Measurements from ENCODE around the gene GAS6.

Gene GAS6

DNA sequence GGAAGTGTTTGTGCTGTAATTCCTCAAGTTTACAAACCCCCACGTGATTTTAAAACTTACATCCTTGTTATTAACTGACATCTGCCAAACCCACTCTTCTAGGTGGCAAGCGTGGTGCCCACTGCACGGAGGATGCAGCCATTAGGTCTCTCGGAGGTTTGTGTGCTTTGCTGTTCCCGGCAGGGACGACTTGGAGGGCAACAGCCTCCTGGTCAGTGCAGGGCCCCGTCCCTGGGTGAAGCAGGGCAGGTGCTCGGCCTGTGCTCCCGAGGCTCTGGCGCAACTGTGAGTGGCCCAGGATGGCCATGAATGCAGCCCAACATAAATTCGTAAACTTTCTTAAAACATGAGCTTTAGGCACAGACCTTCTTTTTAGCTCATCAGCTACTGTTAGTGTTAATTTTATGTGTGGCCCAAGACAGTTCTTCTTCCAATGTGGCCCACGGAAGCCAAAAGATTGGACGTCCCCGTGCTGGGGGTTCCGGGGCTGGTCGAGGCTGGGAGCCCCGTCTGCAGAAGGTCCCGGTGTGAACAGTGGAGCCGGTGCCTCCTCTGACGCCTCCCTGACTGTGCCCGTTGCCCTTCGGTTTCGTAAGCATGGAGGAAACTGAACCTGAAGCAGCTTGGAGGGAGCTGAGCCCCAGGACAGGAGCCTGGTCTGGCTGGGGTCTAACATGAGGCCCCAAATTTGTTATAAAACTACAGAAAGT, 11.9 kb downstream of the GAS6 start:
- DNase-seq (ENCODE audit: low read depth), result no peak

GRCh38 chr13:113851480-113851803, 12.4 kb downstream of the GAS6 start:
- DNase-seq (ENCODE audit: low read depth), result no peak

DNA sequence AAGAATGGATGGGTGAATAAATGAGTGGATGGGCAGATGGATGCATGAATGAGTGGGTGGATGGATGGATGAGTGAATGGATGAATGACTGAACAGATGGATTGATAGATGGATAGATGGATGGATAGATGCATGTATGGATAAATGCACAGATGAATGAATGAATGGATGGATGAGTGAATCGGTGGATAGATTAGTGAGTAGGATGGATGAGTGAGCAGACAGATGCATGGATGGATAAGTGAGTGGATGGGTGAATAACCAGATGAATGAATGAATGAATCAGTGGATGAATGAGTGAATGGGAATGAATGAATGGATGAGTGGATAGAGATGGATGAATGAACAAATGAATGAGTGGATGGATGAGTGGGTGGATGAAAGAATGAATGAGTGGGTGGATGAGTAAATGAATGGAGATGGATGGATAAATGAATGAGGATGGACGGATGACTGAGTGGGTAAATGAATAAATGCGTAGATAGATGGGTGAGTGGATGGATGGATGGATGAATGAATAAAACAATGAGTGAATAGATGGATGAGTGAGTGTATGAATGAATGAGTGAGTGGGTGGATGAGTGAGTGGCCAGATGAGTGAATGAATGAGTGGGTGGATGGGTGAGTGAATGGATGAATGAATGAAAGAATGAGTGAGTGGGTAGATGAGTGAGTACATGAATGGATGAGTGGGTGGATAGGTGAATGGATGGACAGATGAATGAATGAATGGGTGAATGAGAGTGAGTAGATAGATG, 13.0 kb downstream of the GAS6 start:
- DNase-seq (ENCODE audit: low read depth), result no peak

GRCh38 chr13:113849981-113850721, 13.7 kb downstream of the GAS6 start:
- no peak for DNase-seq (ENCODE audit: low read depth)

- DNase-seq (ENCODE audit: low read depth), result no peak
These were observed 14.3 kb downstream of the GAS6 start for GRCh38 chr13:113849546-113849945.

- DNase-seq (ENCODE audit: low read depth), result no peak
These were observed 15.2 kb downstream of the GAS6 start for GRCh38 chr13:113848431-113849260.

DNA sequence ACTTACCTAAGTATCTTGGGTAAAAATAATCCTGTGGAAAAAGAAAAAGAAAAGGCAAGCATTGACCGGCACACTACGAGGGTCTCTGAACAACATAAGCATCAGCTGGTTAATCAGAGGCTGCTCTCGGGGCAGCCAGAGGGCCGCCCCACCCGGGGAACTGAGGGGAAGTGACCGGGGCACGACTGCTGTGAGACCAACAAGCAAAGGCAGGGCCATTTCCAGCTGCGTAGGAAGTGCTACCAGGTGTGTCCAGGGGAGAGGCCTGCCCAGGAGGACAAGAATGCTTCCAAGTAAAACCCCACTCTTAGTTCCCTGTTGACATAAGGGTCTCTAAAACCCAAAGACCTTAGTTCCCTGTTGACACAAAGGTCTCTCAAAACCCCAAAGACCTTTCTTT, 15.9 kb downstream of the GAS6 start:
- DNase-seq (ENCODE audit: low read depth), result no peak

GRCh38 chr13:113846636-113847318, 17.1 kb downstream of the GAS6 start:
- no peak for DNase-seq (ENCODE audit: low read depth)

DNA sequence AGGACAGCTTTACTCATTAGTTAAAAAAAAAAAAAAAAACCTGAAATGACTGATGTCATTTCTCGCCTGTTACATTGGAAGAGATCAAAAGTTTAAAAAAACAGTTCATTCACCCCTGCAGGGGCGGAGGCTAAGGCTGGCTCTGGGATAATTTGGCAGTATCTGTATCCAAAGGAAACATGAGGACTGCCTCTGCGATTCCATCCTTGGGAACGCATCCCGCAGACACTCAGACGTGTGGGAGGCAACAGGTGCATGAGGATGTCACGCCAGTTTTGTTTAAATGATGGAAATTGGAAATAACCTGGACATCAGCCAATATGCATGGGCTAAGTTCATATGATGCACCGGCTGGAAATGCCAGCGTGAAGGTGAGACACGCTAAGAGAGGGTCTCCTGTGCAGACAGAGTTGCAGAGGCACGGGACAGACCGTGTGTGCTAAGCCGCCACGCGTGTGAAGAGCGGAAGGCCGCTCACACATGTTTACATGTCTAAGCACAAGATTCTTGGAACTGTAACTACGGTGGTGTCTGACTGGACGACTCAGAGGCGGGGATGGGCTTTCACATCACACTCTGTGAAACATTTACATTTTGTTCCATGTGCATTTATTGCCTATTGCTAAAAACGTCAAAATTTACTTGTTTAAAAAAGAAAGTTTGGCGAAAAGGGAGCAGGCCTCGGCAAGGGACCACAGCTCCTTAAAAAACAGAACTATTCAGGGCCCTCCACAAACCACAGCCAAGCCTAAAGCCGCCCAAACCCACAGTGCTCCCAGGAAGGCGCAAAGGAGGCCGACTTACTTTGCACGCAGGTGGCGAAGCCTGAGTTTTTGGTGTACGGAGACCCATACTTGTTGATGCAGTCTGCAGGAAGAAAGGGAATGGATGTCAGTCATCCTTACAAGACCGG, 17.9 kb downstream of the GAS6 start:
- no peak for DNase-seq (ENCODE audit: low read depth)

DNA sequence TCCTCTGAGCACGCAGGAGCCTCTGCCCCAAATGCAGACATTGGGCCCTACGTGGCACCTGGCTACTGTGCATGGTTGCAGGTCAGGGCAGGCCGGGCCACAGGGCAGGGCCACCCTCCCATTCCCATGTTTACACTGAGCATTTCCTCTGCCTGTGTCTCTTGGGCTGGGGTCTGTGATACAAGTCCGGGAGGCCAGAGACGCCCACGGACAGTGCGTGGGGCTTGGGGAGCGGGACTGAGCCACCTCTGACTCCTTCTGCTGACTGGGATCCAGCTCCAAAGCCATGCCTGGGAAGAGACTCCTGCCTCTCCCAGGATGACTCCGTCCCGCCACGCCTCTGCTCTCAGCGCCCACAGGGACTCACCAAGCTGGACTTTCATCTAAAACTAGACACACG, 18.8 kb downstream of the GAS6 start:
- no peak for DNase-seq (ENCODE audit: low read depth)

GRCh38 chr13:113843864-113844556, 19.9 kb downstream of the GAS6 start:
- DNase-seq (ENCODE audit: low read depth), result no peak

DNA sequence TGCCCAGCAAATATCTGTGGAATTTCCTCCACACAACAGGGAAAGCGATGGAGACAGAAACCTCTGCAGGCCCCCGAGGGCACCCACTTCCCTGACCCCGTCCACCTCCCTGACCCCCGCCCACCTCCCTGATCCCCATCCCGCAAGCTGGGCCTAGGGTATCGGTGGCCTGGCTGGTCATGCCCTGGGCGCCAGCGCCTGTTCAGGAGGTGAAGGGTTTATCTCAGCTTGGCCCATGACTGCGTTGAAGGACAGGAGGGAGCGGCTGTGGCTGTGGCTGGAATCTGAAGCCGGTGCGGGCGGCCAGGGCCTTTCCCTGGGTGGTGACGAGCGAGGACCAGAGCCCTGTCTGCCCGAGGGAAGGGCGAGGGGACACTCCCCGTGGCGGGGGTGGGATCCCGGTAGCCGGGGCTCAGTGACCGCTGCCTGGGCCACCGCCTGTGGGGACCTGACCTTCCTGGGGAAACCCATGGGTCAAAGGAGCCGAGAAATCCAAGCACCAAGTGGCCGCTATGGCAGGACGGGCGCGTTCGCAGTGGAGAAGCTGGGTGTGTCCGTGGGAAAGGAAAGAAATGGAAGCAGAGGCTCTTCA, 20.7 kb downstream of the GAS6 start:
- DNase-seq (ENCODE audit: low read depth), result no peak

GRCh38 chr13:113842336-113843062, 21.4 kb downstream of the GAS6 start:
- DNase-seq (ENCODE audit: low read depth), result no peak

GRCh38 chr13:113841353-113841650, 22.6 kb downstream of the GAS6 start:
- DNase-seq (ENCODE audit: low read depth), result no peak

GRCh38 chr13:113840541-113841352, 23.1 kb downstream of the GAS6 start:
- DNase-seq (ENCODE audit: low read depth), result no peak

DNA sequence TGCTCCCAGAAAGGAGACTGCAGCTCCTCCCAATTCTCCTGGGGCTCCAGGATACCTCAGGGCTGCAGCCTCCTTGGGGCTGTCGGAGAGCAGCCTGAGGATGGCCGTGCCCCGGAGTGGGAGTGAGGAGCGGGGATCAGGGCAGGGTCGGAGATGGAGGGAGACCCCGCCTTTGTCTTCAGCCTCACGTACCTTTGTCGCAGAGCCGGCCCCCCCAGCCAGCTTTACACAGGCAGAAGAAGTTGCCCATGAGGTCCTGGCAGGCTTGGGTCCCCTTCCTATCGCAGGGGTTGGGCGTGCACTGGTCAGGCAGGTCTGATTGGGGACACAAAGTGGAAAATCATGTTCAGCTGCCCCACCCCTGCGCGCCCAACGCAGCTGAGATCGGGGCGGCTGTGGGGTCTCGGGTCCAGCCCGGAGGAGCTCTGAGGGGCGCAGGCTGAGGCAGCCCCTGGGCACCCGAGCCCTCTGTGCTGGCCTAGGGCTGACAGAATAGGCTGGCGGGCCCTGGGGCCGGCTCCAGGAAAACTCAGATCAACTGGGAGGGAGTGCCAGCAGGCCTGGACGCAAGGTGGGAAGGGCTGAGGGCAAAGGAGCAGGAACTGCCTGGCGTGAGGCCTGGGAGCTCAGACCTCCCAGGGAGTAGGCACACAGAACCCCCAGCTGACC, 24.2 kb downstream of the GAS6 start:
- no peak for DNase-seq (ENCODE audit: low read depth)

- DNase-seq (ENCODE audit: low read depth), result no peak
These were observed 25.1 kb downstream of the GAS6 start for GRCh38 chr13:113838711-113839201.
